Activated CD4-positive, alpha-beta memory T cell treated with anti-CD3 and anti-CD28 coated beads, Interleukin-2, amount 10 ng/mL, durations not matched to agents 7 days and 5 days (primary cell): ENCODE results near the gene SCG3. TPM values are rescaled to one million over a fixed set of nuclear protein-coding genes. Genes with fewer than 3 reads are reported as not detected.

Experiments used
- CTCF ChIA-PET: fragments of 350-600 bp; sonication (Branson Sonifier 250); formaldehyde crosslinking; loops from one replicate; lab custom pipeline; 2021; ENCODE audit warnings: antibody characterized with exemption, inconsistent platforms; lab: Charles Lee
- POLR2A ChIA-PET: fragments of 350-600 bp; sonication (Branson Sonifier 250); formaldehyde crosslinking; loops from one replicate; lab custom pipeline; 2021; ENCODE audit warnings: antibody characterized with exemption; lab: Charles Lee
- DNase-seq: peaks from one replicate; pipeline ENCODE4 v3.0.0-alpha.2; 2020
- H3K27ac Mint-ChIP-seq: one replicate; pipeline ENCODE4 v1.8.0; 2021; ENCODE audit warnings: mild to moderate bottlenecking, mixed read lengths
- H3K27me3 Mint-ChIP-seq: one replicate; pipeline ENCODE4 v1.8.0; 2021; ENCODE audit warnings: mixed read lengths
- H3K36me3 Mint-ChIP-seq: one replicate; pipeline ENCODE4 v1.8.0; 2021; ENCODE audit warnings: low read depth, mixed read lengths
- H3K4me1 Mint-ChIP-seq: one replicate; pipeline ENCODE4 v1.8.0; 2021; ENCODE audit warnings: mixed read lengths
- H3K4me3 Mint-ChIP-seq: one replicate; pipeline ENCODE4 v1.8.0; 2021; ENCODE audit warnings: mild to moderate bottlenecking, mixed read lengths
- H3K9me3 Mint-ChIP-seq: one replicate; pipeline ENCODE4 v1.8.0; 2021; ENCODE audit warnings: mixed read lengths
- total RNA-seq, 2 experiments: library from RNA; stranded (reverse); gene quantifications; one replicate each; pipeline ENCODE4 v1.2.3, GENCODE V29; 2021

SCG3 gene
- total RNA-seq, 2 experiments from 2014 or later: not detected

GRCh38 chr15:51661072-51661471, 20.2 kb upstream of the SCG3 start:
- no peak for DNase-seq
- CTCF ChIA-PET: interaction anchor here (0.9 to 8.1 kb wide), 2 partner anchors 11 to 116 kb away, joined by 3 to 33 read pairs; no protein-coding TSS in a partner anchor
- H3K9me3 Mint-ChIP-seq: no peaks in the 10 kb centered on the region
- no peak overlapping the region for H3K4me3 Mint-ChIP-seq
- no peaks in the 10 kb centered on the region for H3K36me3 Mint-ChIP-seq
- H3K27ac Mint-ChIP-seq: no peak overlapping the region
- no peaks in the 10 kb centered on the region for H3K4me1 Mint-ChIP-seq
- peaks cover 8% of the 10 kb centered on the region for H3K27me3 Mint-ChIP-seq
- POLR2A ChIA-PET: no interaction called here

- ChIA-PET CTCF (no interaction called here), POLR2A (no interaction called here)
- Mint-ChIP-seq H3K27me3 (peaks cover 26% of the 10 kb centered on the region), H3K4me3 (no peak overlapping the region), H3K27ac (no peak overlapping the region), H3K4me1 (no peaks in the 10 kb centered on the region), H3K9me3 (no peaks in the 10 kb centered on the region), H3K36me3 (no peaks in the 10 kb centered on the region)
- DNase-seq: no peak
Observed at GRCh38 chr15:51667478-51667877, 13.8 kb upstream of the SCG3 start.

- ChIA-PET POLR2A (no interaction called here), CTCF (no interaction called here)
- H3K36me3 Mint-ChIP-seq: no peaks in the 10 kb centered on the region
- no peak overlapping the region for H3K4me3 Mint-ChIP-seq
- H3K27ac Mint-ChIP-seq: no peak overlapping the region
- no peaks in the 10 kb centered on the region for H3K9me3 Mint-ChIP-seq
- peaks cover 24% of the 10 kb centered on the region for H3K27me3 Mint-ChIP-seq
- no peaks in the 10 kb centered on the region for H3K4me1 Mint-ChIP-seq
- DNase-seq: no peak
Observed at GRCh38 chr15:51668446-51668845, 12.9 kb upstream of the SCG3 start.

- CTCF ChIA-PET: no interaction called here
Observed at GRCh38 chr15:51669381-51669780, 11.9 kb upstream of the SCG3 start.

GRCh38 chr15:51672155-51672687, 9.1 kb upstream of the SCG3 start:
- H3K9me3 Mint-ChIP-seq: no peaks in the 10 kb centered on the region
- ChIA-PET CTCF (interaction anchor here (1.0 kb wide), 1 partner anchor 104 kb away, joined by 3 read pairs; no protein-coding TSS in a partner anchor), POLR2A (no interaction called here)
- no peaks in the 10 kb centered on the region for H3K36me3 Mint-ChIP-seq
- no peaks in the 10 kb centered on the region for H3K4me1 Mint-ChIP-seq
- H3K4me3 Mint-ChIP-seq: no peak overlapping the region
- peaks cover 28% of the 10 kb centered on the region for H3K27me3 Mint-ChIP-seq
- H3K27ac Mint-ChIP-seq: no peak overlapping the region
- no peak for DNase-seq

More at GRCh38 chr15:51669381-51669780, 11.9 kb upstream of the SCG3 start:
- Mint-ChIP-seq H3K27ac (no peak overlapping the region), H3K27me3 (peaks cover 26% of the 10 kb centered on the region), H3K4me1 (no peaks in the 10 kb centered on the region), H3K9me3 (no peaks in the 10 kb centered on the region), H3K4me3 (no peak overlapping the region), H3K36me3 (no peaks in the 10 kb centered on the region)
- DNase-seq: no peak
- POLR2A ChIA-PET: no interaction called here

GRCh38 chr15:51672913-51673857, 8.1 kb upstream of the SCG3 start:
- DNase-seq: no peak
- Mint-ChIP-seq H3K27me3 (peaks cover 24% of the 10 kb centered on the region), H3K9me3 (no peaks in the 10 kb centered on the region), H3K36me3 (no peaks in the 10 kb centered on the region), H3K27ac (no peak overlapping the region), H3K4me1 (no peaks in the 10 kb centered on the region), H3K4me3 (no peak overlapping the region)
- ChIA-PET POLR2A (no interaction called here), CTCF (interaction anchor here (1.0 kb wide), 1 partner anchor 103 kb away, joined by 3 read pairs; no protein-coding TSS in a partner anchor)

GRCh38 chr15:51675234-51675633, 6.1 kb upstream of the SCG3 start:
- Mint-ChIP-seq H3K36me3 (no peaks in the 10 kb centered on the region), H3K4me1 (no peaks in the 10 kb centered on the region), H3K4me3 (no peak overlapping the region), H3K27me3 (peaks cover 20% of the 10 kb centered on the region), H3K9me3 (no peaks in the 10 kb centered on the region), H3K27ac (no peak overlapping the region)
- ChIA-PET CTCF (no interaction called here), POLR2A (no interaction called here)
- DNase-seq: no peak

GRCh38 chr15:51677021-51677420, 4.3 kb upstream of the SCG3 start:
- no peak for DNase-seq
- CTCF ChIA-PET: no interaction called here
- Mint-ChIP-seq H3K36me3 (no peaks in the 10 kb centered on the region), H3K4me1 (peaks cover 4% of the 10 kb centered on the region), H3K4me3 (no peak overlapping the region), H3K9me3 (no peaks in the 10 kb centered on the region), H3K27ac (no peak overlapping the region), H3K27me3 (peaks cover 32% of the 10 kb centered on the region)
- POLR2A ChIA-PET: no interaction called here

GRCh38 chr15:51677452-51677851, 3.9 kb upstream of the SCG3 start:
- Mint-ChIP-seq H3K4me3 (no peak overlapping the region), H3K9me3 (no peaks in the 10 kb centered on the region), H3K27ac (no peak overlapping the region), H3K36me3 (no peaks in the 10 kb centered on the region), H3K27me3 (peaks cover 33% of the 10 kb centered on the region), H3K4me1 (peaks cover 4% of the 10 kb centered on the region)
- no peak for DNase-seq
- ChIA-PET CTCF (no interaction called here), POLR2A (no interaction called here)

- ChIA-PET CTCF (no interaction called here), POLR2A (no interaction called here)
- Mint-ChIP-seq H3K36me3 (no peaks in the 10 kb centered on the region), H3K27me3 (peaks cover 33% of the 10 kb centered on the region), H3K4me3 (no peak overlapping the region), H3K27ac (no peak overlapping the region), H3K9me3 (no peaks in the 10 kb centered on the region), H3K4me1 (peaks cover 4% of the 10 kb centered on the region)
- DNase-seq: no peak
Observed at GRCh38 chr15:51678096-51678495, 3.2 kb upstream of the SCG3 start.

GRCh38 chr15:51680321-51680720, 982 bp upstream of the SCG3 start:
- peaks cover 4% of the 10 kb centered on the region for H3K4me1 Mint-ChIP-seq
- H3K9me3 Mint-ChIP-seq: no peaks in the 10 kb centered on the region
- H3K4me3 Mint-ChIP-seq: no peak overlapping the region
- H3K36me3 Mint-ChIP-seq: no peaks in the 10 kb centered on the region
- H3K27me3 Mint-ChIP-seq: peaks cover 39% of the 10 kb centered on the region
- DNase-seq: no peak
- POLR2A ChIA-PET: no interaction called here
- H3K27ac Mint-ChIP-seq: no peak overlapping the region
- CTCF ChIA-PET: no interaction called here

- Mint-ChIP-seq H3K27me3 (peaks cover 61% of the 10 kb centered on the region), H3K4me3 (no peak overlapping the region), H3K27ac (no peak overlapping the region), H3K4me1 (peaks cover 18% of the 10 kb centered on the region), H3K36me3 (no peaks in the 10 kb centered on the region), H3K9me3 (no peaks in the 10 kb centered on the region)
- POLR2A ChIA-PET: no interaction called here
- CTCF ChIA-PET: interaction anchor here (1.0 kb wide), 1 partner anchor 37 kb away, joined by 3 read pairs; no protein-coding TSS in a partner anchor
- DNase-seq: no peak
Observed at GRCh38 chr15:51687565-51687964, 6.3 kb downstream of the SCG3 start.

GRCh38 chr15:51688863-51689262, 7.6 kb downstream of the SCG3 start:
- DNase-seq: no peak
- H3K9me3 Mint-ChIP-seq: no peaks in the 10 kb centered on the region
- peaks cover 58% of the 10 kb centered on the region for H3K27me3 Mint-ChIP-seq
- peaks cover 28% of the 10 kb centered on the region for H3K4me1 Mint-ChIP-seq
- CTCF ChIA-PET: no interaction called here
- H3K27ac Mint-ChIP-seq: no peak overlapping the region
- no peak overlapping the region for H3K4me3 Mint-ChIP-seq
- POLR2A ChIA-PET: no interaction called here
- no peaks in the 10 kb centered on the region for H3K36me3 Mint-ChIP-seq
